Osteocyte (in vitro differentiated cells): ENCODE data around the gene KIF20B. TPM values are rescaled to one million over a fixed set of nuclear protein-coding genes. Genes with fewer than 3 reads are reported as not detected.
A peak's percentile ranks its signal among the peaks of the same experiment; 100 is the strongest.

ENCODE experiments used
- DNase-seq: peaks from one replicate; pipeline ENCODE4 v3.0.0; 2021; ENCODE audit warnings: mixed read lengths; ENCODE audit not compliant: unreplicated experiment; ENCODE audit errors: extremely low spot score
- H3K27ac Mint-ChIP-seq: one replicate; pipeline ENCODE4 v1.8.0; 2021; ENCODE audit warnings: mild to moderate bottlenecking, mixed read lengths; ENCODE audit not compliant: unreplicated experiment
- H3K27me3 Mint-ChIP-seq: one replicate; pipeline ENCODE4 v1.8.0; 2021; ENCODE audit warnings: mixed read lengths; ENCODE audit not compliant: unreplicated experiment
- H3K36me3 Mint-ChIP-seq: one replicate; pipeline ENCODE4 v1.8.0; 2021; ENCODE audit warnings: mixed read lengths; ENCODE audit not compliant: unreplicated experiment
- H3K4me1 Mint-ChIP-seq: one replicate; pipeline ENCODE4 v1.8.0; 2021; ENCODE audit warnings: mixed read lengths; ENCODE audit not compliant: unreplicated experiment
- H3K4me3 Mint-ChIP-seq: one replicate; pipeline ENCODE4 v1.8.0; 2021; ENCODE audit warnings: mild to moderate bottlenecking, moderate library complexity, mixed read lengths; ENCODE audit not compliant: unreplicated experiment
- H3K9me3 Mint-ChIP-seq: one replicate; pipeline ENCODE4 v1.8.0; 2021; ENCODE audit warnings: mixed read lengths; ENCODE audit not compliant: unreplicated experiment
- CTCF ChIP-seq: fragments of 200-600 bp; sonication (generic); IDR thresholded peaks from 2 replicates; pipeline ENCODE4 v1.5.0; 2021; ENCODE audit warnings: antibody characterized with exemption, mild to moderate bottlenecking, moderate library complexity
- long read RNA-seq: library from polyadenylated mRNA; unstranded; transcript quantifications from one replicate; pipeline ENCODE4 v2.0.0, GENCODE V29; 2021
- total RNA-seq: library from RNA; stranded (reverse); gene quantifications from 2 replicates; pipeline ENCODE4 v1.2.1, GENCODE V29; 2021

The KIF20B gene
- 9.8 and 9.9 TPM in 2 replicates for total RNA-seq
- long read RNA-seq, partial matches to known transcripts: 54 of 62 reads
- long read RNA-seq, other reads (novel, unspliced or antisense): 8 of 62 reads

GRCh38 chr10:89701242-89702120, at the start of gene KIF20B:
Gene KIF20B (plus strand): TSS chr10:89701590. CDS start chr10:89705295, 3,705 bp downstream.
- peak within 1 kb of the TSS; percentile 99 for H3K27ac Mint-ChIP-seq
- H3K36me3 Mint-ChIP-seq: no peaks in the 10 kb centered on the region
- H3K4me1 Mint-ChIP-seq: peaks cover 49% of the 10 kb centered on the region
- peak; percentile 98 for DNase-seq
- H3K27me3 Mint-ChIP-seq: no peaks in the 10 kb centered on the region
- peak within 1 kb of the TSS; percentile 96 for H3K4me3 Mint-ChIP-seq
- TF ChIP-seq CTCF: peak; percentile 59
- no peaks in the 10 kb centered on the region for H3K9me3 Mint-ChIP-seq

- Mint-ChIP-seq H3K27me3 (no peaks in the 10 kb centered on the region), H3K4me1 (no peaks in the 10 kb centered on the region), H3K27ac (no peak overlapping the region), H3K9me3 (peaks cover 5% of the 10 kb centered on the region), H3K36me3 (peaks cover 2% of the 10 kb centered on the region), H3K4me3 (no peak overlapping the region)
- TF ChIP-seq CTCF: no peak
- no peak for DNase-seq
These were observed 49.3 kb upstream of the KIF20B start for GRCh38 chr10:89651916-89652573.

GRCh38 chr10:89652806-89653370, 48.5 kb upstream of the KIF20B start:
- Mint-ChIP-seq H3K9me3 (peaks cover 5% of the 10 kb centered on the region), H3K4me1 (no peaks in the 10 kb centered on the region), H3K4me3 (no peak overlapping the region), H3K36me3 (peaks cover 2% of the 10 kb centered on the region), H3K27me3 (no peaks in the 10 kb centered on the region), H3K27ac (no peak overlapping the region)
- DNase-seq: no peak
- TF ChIP-seq CTCF: no peak

GRCh38 chr10:89653410-89653869, 48.0 kb upstream of the KIF20B start:
- no peak for TF ChIP-seq CTCF
- Mint-ChIP-seq H3K27me3 (no peaks in the 10 kb centered on the region), H3K27ac (no peak overlapping the region), H3K9me3 (peaks cover 5% of the 10 kb centered on the region), H3K4me1 (no peaks in the 10 kb centered on the region), H3K36me3 (peaks cover 2% of the 10 kb centered on the region), H3K4me3 (no peak overlapping the region)
- no peak for DNase-seq
